ENCODE data around the gene PRKG2. TPM values are rescaled to one million over a fixed set of nuclear protein-coding genes. Genes with fewer than 3 reads are reported as not detected.

Gene PRKG2
- total and polyA plus RNA-seq, 2 donors (not counting 3 experiments of a cell fraction or from before 2014, with no cell fraction given), result not detected

DNA sequence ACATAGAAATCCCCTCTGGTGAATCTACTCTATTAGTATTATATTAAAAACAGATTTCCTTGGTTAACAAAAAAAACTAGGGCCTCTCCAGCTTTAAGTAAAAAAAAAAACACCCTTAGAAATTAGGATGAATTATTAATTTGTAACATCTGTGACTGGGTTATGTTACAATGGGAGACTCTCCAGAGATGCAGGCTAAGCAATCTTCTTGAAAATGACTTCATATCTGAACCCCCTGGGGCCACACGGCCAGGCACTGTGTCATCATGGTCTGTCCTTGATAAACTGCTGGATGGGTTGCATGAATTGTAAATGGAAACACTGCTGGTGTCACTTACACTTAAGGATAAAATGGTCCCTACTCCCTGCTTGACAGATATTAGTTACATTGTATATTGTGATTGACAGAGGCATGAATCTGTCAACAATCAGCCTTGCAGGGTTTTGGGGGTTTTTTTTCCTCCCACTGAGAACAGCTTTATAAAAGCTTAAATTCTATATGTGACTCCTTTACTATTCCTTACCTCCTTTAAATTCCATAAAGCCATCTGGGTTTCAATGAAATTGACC, 49.1 kb downstream of the PRKG2 start:
- dilution Hi-C loops (cut with MboI; ENCODE audit: extremely low pct_ligation_motif_present, low sequenced_read_pairs) (no loop called here), intact Hi-C loops (cut with micrococcal nuclease) (no loop called here)
- H3K79me2 ChIP-seq (ENCODE audit: control insufficient read depth, insufficient read depth, low read length), result no peaks in the 10 kb centered on the region
- H3K27me3 ChIP-seq (ENCODE audit: control insufficient read depth in 2 of 2, insufficient read depth in 2 of 2, low read length in 2 of 2), result no peaks in the 10 kb centered on the region
- no peak overlapping the region for H3K4me3 ChIP-seq (replicated peaks in 1 of 3; ENCODE audit: insufficient read depth in 1 of 3, low read depth in 1 of 3, low read length in 3 of 3)
- TF ChIP-seq, protein P1, sequence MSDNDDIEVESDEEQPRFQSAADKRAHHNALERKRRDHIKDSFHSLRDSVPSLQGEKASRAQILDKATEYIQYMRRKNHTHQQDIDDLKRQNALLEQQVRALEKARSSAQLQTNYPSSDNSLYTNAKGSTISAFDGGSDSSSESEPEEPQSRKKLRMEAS (IDR thresholded peaks at IDR 0.05; ENCODE audit: insufficient read depth, insufficient read length), result no peak
- TF ChIP-seq JUN (IDR thresholded peaks at IDR 0.05; ENCODE audit: borderline replicate concordance, insufficient read depth, insufficient read length, low read depth) (no peak), MYC (IDR thresholded peaks at IDR 0.05; ENCODE audit: low read depth, low read length) (no peak), FOS (IDR thresholded peaks at IDR 0.05; ENCODE audit: borderline replicate concordance, insufficient read depth, low read length) (no peak), POLR2AphosphoS5 (IDR thresholded peaks at IDR 0.05; ENCODE audit: insufficient read depth, low read depth, low read length) (no peak), GATA2 (IDR thresholded peaks at IDR 0.05; ENCODE audit: insufficient read depth, insufficient read length, low read depth, low read length) (no peak), EZH2 (IDR thresholded peaks at IDR 0.05; ENCODE audit: borderline replicate concordance, low read depth, low read length, severe bottlenecking) (no peak), CTCF (IDR thresholded peaks at IDR 0.05; ENCODE audit: extremely low read depth in 1 of 2, insufficient read depth in 1 of 2, low read depth in 1 of 2, low read length in 2 of 2) (no peak), POLR2A (IDR thresholded peaks at IDR 0.05; ENCODE audit: low read depth, low read length) (no peak)
- no peaks in the 10 kb centered on the region for H3K36me3 ChIP-seq (ENCODE audit: control insufficient read depth in 2 of 2, extremely low read depth in 1 of 2, insufficient read depth in 2 of 2, low read length in 2 of 2)
- CTCF ChIA-PET, result no interaction called here
- no peak overlapping the region for H2AFZ ChIP-seq (ENCODE audit: low read depth, low read length)
- DNase-seq (ENCODE audit: low read depth, low spot score), result no peak
- no peaks in the 10 kb centered on the region for H3K4me1 ChIP-seq (ENCODE audit: control insufficient read depth, extremely low read depth, insufficient read depth, low read length)
- no peak overlapping the region for H3K9ac ChIP-seq (replicated peaks; ENCODE audit: extremely low read depth, insufficient read depth, low read length)
- no peaks in the 10 kb centered on the region for H4K20me1 ChIP-seq (replicated peaks; ENCODE audit: control insufficient read depth, extremely low read depth, insufficient read depth, low read length)
- BruUV-seq (replicated peaks), result no TSS peak
- POLR2A ChIA-PET, result no interaction called here
- no peak overlapping the region for H3K27ac ChIP-seq (ENCODE audit: insufficient read depth, low read depth, low read length)
- no peaks in the 10 kb centered on the region for H3K9me3 ChIP-seq (replicated peaks; ENCODE audit: control insufficient read depth, insufficient read depth, low read length)
- no peak for FAIRE-seq
- H3K9me1 ChIP-seq (replicated peaks; ENCODE audit: control insufficient read depth, extremely low read depth, insufficient read depth, low read length), result no peaks in the 10 kb centered on the region
- no peak overlapping the region for H3K4me2 ChIP-seq (ENCODE audit: insufficient read depth, low read length)

Measured in endothelial cell of umbilical vein (primary cell).